Measurements from ENCODE around the gene KCNH5.

- TF ChIP-seq CTCF (conservative IDR thresholded peaks at IDR 0.05) (no peak), ZFX (IDR thresholded peaks at IDR 0.05) (no peak)
Measured at GRCh38 chr14:62745496-62745895, 299.8 kb downstream of the KCNH5 start.

Measured in C4-2B (cell line).